Prostate gland (tissue), 2 donors: Measurements from ENCODE around the gene PGBD2.

Source experiments
- POLR2A ChIP-seq: fragments of 450-650 bp; IDR thresholded peaks from one replicate; pipeline ENCODE4 v1.6.1; 2016; ENCODE audit warnings: antibody characterized with exemption, mild to moderate bottlenecking
- TF ChIP-seq, protein P1 (sequence below), 4 experiments: fragments of 200-600 bp in 2 of 4; fragments of 450-650 bp in 2 of 4; sonication (generic) in 2 of 4; IDR thresholded peaks; 1 replicate in 3 of 4; 2 replicates in 1 of 4; pipeline ENCODE4 v1.5.1; 2016 to 2019; ENCODE audit warnings: antibody characterized with exemption in 4 of 4, mild to moderate bottlenecking in 2 of 4, moderate library complexity in 2 of 4

DNA sequence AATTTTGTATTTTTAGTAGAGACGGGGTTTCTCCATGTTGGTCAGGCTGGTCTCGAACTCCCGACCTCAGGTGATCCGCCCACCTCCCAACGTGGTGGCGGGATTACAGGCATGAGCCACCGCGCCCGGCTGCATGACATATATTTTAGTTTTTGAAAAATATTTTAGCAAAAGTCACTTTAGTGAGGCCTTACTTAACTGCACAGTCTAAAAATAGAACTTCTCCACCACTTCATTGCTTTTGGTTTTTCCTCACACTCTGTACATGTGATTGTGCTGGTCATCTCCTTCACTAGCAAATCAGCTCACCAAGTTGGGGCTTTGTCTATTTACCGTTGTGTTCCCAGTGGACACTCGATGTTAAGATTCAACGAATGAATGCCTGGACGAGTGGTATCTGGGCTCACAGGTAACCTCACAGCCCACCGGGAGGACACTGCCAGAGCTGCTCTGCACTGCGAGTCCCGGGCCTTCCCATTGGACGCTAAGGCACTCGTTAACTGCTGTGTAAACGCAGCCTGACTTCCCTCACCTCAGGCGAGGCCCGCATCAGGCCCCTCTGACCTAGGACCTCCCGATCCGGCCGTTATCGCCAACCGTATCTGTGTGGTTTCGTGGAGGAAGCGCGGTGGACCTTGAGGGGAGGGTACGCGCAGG, 33.2 kb upstream of the PGBD2 start:
- TF ChIP-seq POLR2A: peak; percentile 5
- TF ChIP-seq, protein P1, sequence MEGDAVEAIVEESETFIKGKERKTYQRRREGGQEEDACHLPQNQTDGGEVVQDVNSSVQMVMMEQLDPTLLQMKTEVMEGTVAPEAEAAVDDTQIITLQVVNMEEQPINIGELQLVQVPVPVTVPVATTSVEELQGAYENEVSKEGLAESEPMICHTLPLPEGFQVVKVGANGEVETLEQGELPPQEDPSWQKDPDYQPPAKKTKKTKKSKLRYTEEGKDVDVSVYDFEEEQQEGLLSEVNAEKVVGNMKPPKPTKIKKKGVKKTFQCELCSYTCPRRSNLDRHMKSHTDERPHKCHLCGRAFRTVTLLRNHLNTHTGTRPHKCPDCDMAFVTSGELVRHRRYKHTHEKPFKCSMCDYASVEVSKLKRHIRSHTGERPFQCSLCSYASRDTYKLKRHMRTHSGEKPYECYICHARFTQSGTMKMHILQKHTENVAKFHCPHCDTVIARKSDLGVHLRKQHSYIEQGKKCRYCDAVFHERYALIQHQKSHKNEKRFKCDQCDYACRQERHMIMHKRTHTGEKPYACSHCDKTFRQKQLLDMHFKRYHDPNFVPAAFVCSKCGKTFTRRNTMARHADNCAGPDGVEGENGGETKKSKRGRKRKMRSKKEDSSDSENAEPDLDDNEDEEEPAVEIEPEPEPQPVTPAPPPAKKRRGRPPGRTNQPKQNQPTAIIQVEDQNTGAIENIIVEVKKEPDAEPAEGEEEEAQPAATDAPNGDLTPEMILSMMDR (IDR thresholded peaks at IDR 0.05): no peak
